Stomach (tissue), 9 donors: ENCODE data around the gene UGT8. TPM values are rescaled to one million over a fixed set of nuclear protein-coding genes. Genes with fewer than 3 reads are reported as not detected.
"Not testable (repeated sequence)": the region's sequence is repeated elsewhere in the genome, so short reads cannot be mapped to it uniquely, and the experiment has no call there.

ENCODE experiments used
- DNase-seq, 2 donors: peaks; one replicate each; pipeline versions ENCODE4 v3.0.0 to v3.0.0-alpha.2; 2013 to 2019
- H3K27ac ChIP-seq, 5 donors: fragments of 200-600 bp in 4 of 5; sonication (generic) in 4 of 5; one replicate each; pipeline ENCODE4 v1.5.1; 2013 to 2019; ENCODE audit warnings: mild to moderate bottlenecking in 1 of 5, moderate library complexity in 1 of 5
- H3K27me3 ChIP-seq, 3 donors: fragments of 200-600 bp; sonication (generic); one replicate each; pipeline ENCODE4 v1.5.1; 2017 to 2019; ENCODE audit warnings: mixed run types in 1 of 3
- H3K36me3 ChIP-seq, 4 donors: fragments of 200-600 bp; sonication (generic); 1 replicate in 3 of 4; 2 replicates in 1 of 4; pipeline ENCODE4 v1.5.1; 2016 to 2019
- H3K4me1 ChIP-seq, 4 donors: fragments of 200-600 bp; sonication (generic); one replicate each; pipeline ENCODE4 v1.5.1; 2016 to 2019
- H3K4me3 ChIP-seq, 4 donors: fragments of 200-600 bp; sonication (generic) in 3 of 4; one replicate each; pipeline ENCODE4 v1.5.1; 2016 to 2019; ENCODE audit warnings: mild to moderate bottlenecking in 1 of 4
- H3K9me3 ChIP-seq, 4 donors: fragments of 200-600 bp; sonication (generic); one replicate each; pipeline ENCODE4 v1.5.1; 2016 to 2019
- EP300 ChIP-seq: sonication (generic); formaldehyde crosslinking; IDR thresholded peaks from one replicate; pipeline ENCODE4 v1.6.1; 2017; ENCODE audit warnings: antibody characterized with exemption
- POLR2A ChIP-seq, 4 donors: fragments of 450-650 bp; IDR thresholded peaks; one replicate each; pipeline ENCODE4 v1.6.1; 2016; ENCODE audit warnings: antibody characterized with exemption in 4 of 4, control low read depth in 2 of 4, mild to moderate bottlenecking in 1 of 4, moderate library complexity in 1 of 4
- POLR2AphosphoS5 ChIP-seq, 3 donors: sonication (generic); formaldehyde crosslinking; IDR thresholded peaks; one replicate each; pipeline ENCODE4 v1.6.1; 2016; ENCODE audit warnings: antibody characterized with exemption in 3 of 3
- WGBS, 5 donors: extraction: QIAGEN DNeasy Blood & Tissue Kit in 3 of 5; methylation state at CpG; one replicate each; pipeline versions ENCODE4 v1.1.5 to v1.1.7; 2013 to 2018; 5-methylcytosine and 5-hydroxymethylcytosine counted together
- intact Hi-C: fragments of 100-400 bp; cut with DNase I; formaldehyde crosslinking; loops from one replicate; pipeline ENCODE4 v1.15.1; 2023; ENCODE audit warnings: low total_unique reads
- polyA plus RNA-seq, 3 donors: library from polyadenylated mRNA; stranded (reverse); fragments of 200-250 nt; gene quantifications; one replicate each; pipeline ENCODE4 v1.2.3, GENCODE V29; 2013
- total RNA-seq, 5 donors: library from RNA; depleted of rRNA; stranded (reverse); fragments of >200 nt; gene quantifications; one replicate each; pipeline versions ENCODE4 v1.1.0 to v1.2.3, GENCODE V29; 2014 to 2016
- TF ChIP-seq, protein P1 (sequence below), 7 experiments: fragments of 450-650 bp in 4 of 7; fragments of 200-600 bp in 3 of 7; sonication (generic) in 3 of 7; IDR thresholded peaks; one replicate each; pipeline ENCODE4 v1.5.1; 2016 to 2019; ENCODE audit warnings: antibody characterized with exemption in 7 of 7, control low read depth in 2 of 7, mild to moderate bottlenecking in 1 of 7
- donor health status: healthy with polysubstance abuse.
- donor health status: Bipolar disorder and iron deficiency.
- donor health status: healthy.

UGT8 gene
- total and polyA plus RNA-seq, 8 donors: 1.2 to 42.6 (median 8.0) TPM

DNA sequence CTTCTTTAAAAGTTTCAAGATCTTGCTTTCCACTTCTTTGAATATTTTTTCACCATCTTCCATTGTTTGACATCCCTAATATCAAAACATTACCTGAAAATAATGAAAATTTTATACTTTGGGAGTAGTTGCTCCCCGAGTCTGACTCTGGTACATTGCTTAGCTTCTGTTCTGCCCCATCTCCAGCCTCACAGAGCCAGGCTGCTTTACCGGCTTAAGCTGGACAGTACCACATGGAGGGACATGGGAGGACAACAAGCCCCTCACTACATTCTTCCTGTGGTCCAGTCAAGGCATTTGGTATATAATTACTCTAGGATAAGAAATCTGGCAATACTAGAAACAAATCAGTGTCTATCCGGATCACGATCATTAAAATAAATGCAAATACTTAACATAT, 60.2 kb downstream of the UGT8 start:
- Histone ChIP-seq H3K36me3 (no peaks in the 10 kb centered on the region), H3K4me3 (no peak overlapping the region), H3K27ac (no peak overlapping the region), H3K27me3 (no peaks in the 10 kb centered on the region), H3K4me1 (peaks cover 0 to 4% (median 0%) of the 10 kb centered on the region in 4 donors), H3K9me3 (no peaks in the 10 kb centered on the region)
- 80 to 88% (median 84%) methylated on average over 4 of the region's 4 CpGs for WGBS, 5 donors
- no peak for DNase-seq
- intact Hi-C loops: no loop called here
- TF ChIP-seq POLR2AphosphoS5 (IDR thresholded peaks at IDR 0.05): no peak
- TF ChIP-seq, protein P1, sequence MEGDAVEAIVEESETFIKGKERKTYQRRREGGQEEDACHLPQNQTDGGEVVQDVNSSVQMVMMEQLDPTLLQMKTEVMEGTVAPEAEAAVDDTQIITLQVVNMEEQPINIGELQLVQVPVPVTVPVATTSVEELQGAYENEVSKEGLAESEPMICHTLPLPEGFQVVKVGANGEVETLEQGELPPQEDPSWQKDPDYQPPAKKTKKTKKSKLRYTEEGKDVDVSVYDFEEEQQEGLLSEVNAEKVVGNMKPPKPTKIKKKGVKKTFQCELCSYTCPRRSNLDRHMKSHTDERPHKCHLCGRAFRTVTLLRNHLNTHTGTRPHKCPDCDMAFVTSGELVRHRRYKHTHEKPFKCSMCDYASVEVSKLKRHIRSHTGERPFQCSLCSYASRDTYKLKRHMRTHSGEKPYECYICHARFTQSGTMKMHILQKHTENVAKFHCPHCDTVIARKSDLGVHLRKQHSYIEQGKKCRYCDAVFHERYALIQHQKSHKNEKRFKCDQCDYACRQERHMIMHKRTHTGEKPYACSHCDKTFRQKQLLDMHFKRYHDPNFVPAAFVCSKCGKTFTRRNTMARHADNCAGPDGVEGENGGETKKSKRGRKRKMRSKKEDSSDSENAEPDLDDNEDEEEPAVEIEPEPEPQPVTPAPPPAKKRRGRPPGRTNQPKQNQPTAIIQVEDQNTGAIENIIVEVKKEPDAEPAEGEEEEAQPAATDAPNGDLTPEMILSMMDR (IDR thresholded peaks at IDR 0.05): no peak
- no peak for TF ChIP-seq EP300
- no peak for TF ChIP-seq POLR2A (IDR thresholded peaks at IDR 0.05)

DNA sequence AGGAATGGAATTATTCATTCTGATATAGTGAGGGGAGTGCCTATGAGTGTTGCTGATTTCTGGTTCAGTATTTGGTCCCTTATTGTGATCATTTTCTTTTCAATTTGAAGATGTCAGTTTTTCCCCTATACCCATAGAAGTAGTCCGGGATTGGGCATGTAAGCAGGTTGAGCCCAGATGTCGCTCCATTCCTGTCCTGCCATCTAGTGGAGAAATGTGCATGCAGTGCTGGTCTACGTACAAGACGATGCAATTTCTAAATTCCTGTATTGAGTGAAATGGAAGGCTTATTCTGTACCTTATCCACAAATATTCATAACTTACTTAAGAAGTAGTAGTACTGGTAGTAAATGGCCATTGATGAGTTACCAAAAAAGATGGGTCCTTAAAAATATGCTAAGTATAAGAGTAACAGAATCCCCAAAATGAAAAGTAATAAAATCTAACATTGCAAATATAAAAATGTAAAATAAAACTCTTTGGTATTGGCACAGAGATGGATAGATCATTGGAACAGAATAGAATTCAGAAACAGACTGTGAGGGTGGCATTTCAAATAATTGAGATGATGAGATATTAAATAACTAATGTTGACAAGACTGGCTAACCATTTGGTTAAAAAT, 60.9 kb downstream of the UGT8 start:
- DNase-seq: peak; percentile 67 to 89
- no peak overlapping the region for H3K27ac ChIP-seq
- peaks cover 0 to under 1% (median 0%) of the 10 kb centered on the region in 4 donors for H3K4me1 ChIP-seq
- H3K36me3 ChIP-seq: no peaks in the 10 kb centered on the region
- TF ChIP-seq, protein P1 (IDR thresholded peaks at IDR 0.05): peak in 5 of 7 experiments; percentile 66 to 76 (median 71)
- TF ChIP-seq POLR2A (IDR thresholded peaks at IDR 0.05) (no peak), EP300 (no peak), POLR2AphosphoS5 (IDR thresholded peaks at IDR 0.05) (peak in 1 of 3 donors; percentile 43)
- intact Hi-C loops: no loop called here
- H3K4me3 ChIP-seq: no peak overlapping the region
- no peaks in the 10 kb centered on the region for H3K9me3 ChIP-seq
- WGBS, 5 donors: 0 to 5% (median 3%) methylated on average over 4 of the region's 4 CpGs
- no peaks in the 10 kb centered on the region for H3K27me3 ChIP-seq

DNA sequence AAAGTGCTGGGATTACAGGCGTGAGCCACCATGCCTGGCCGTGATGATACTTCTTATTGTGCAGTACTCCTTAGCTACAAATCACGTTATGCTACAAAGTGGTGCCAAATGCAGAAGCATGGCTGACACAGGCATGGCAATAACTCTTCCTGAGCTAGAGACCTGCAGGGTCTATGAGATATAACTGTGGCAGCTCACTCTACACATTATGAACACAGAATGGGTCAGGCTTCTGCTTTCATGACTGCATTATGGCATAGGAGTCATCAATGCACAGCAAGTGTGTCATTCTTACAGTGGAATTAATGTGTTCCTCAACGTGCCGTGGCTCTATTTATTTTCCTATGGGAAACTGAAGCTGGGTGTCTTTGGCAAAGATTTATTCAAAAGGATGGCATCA, 64.5 kb downstream of the UGT8 start:
- Histone ChIP-seq H3K27me3 (no peaks in the 10 kb centered on the region), H3K27ac (no peak overlapping the region), H3K4me1 (no peaks in the 10 kb centered on the region), H3K9me3 (no peaks in the 10 kb centered on the region), H3K36me3 (no peaks in the 10 kb centered on the region), H3K4me3 (no peak overlapping the region)
- WGBS, 5 donors: 90 to 95% (median 92%) methylated on average over 5 of the region's 5 CpGs
- TF ChIP-seq EP300: no peak
- no peak for TF ChIP-seq POLR2A (IDR thresholded peaks at IDR 0.05)
- TF ChIP-seq, protein P1 (IDR thresholded peaks at IDR 0.05): no peak
- no peak for TF ChIP-seq POLR2AphosphoS5 (IDR thresholded peaks at IDR 0.05)
- no peak for DNase-seq
- intact Hi-C loops: no loop called here

DNA sequence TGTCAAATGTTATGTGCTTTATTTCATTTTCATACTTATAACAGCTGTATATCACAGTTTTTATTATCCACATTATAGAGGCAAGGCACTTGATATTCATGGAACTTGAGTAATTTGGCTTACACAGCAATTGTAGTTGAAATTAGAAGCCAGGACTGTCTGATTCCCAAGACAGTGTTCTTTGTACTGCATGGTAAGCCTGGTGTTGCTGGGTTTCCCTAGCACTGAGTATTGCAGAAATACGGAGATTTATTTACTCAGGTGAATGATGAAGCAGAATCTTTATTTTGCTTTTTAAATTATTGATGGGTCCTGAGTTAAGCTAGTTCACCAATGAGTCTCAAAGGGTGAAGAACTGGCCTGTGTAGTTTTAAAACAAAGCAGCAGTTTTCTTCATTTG, 70.0 kb downstream of the UGT8 start:
- no peak overlapping the region for H3K4me3 ChIP-seq
- DNase-seq: no peak
- TF ChIP-seq, protein P1 (IDR thresholded peaks at IDR 0.05): no peak
- TF ChIP-seq EP300 (no peak), POLR2A (IDR thresholded peaks at IDR 0.05) (no peak), POLR2AphosphoS5 (IDR thresholded peaks at IDR 0.05) (no peak)
- 71 to 85% (median 78%) methylated on average over 1 of the region's 1 CpG for WGBS, 5 donors
- H3K9me3 ChIP-seq: no peaks in the 10 kb centered on the region
- H3K4me1 ChIP-seq: no peaks in the 10 kb centered on the region
- intact Hi-C loops: no loop called here
- H3K36me3 ChIP-seq: peaks cover 0 to 10% (median 0%) of the 10 kb centered on the region in 4 donors
- H3K27ac ChIP-seq: no peak overlapping the region
- no peaks in the 10 kb centered on the region for H3K27me3 ChIP-seq

DNA sequence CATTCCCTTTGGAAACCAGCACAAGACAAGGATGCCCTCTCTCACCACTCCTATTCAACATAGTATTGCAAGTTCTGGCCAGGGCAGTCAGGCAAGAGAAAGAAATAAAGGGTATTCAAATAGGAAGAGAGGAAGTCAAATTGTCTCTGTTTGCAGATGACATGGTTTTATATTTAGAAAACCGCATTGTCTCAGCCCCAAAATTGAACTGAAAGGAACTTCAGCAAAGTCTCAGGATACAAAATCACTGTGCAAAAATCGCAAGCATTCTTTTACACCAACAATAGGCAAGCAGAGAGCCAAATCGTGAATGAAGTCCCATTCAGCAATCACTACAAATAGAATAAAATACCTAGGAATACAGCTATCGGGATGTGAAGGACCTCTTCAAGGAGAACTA, 72.1 kb downstream of the UGT8 start:
- H3K27ac ChIP-seq, intact Hi-C loops, H3K9me3 ChIP-seq, H3K4me1 ChIP-seq, H3K27me3 ChIP-seq, DNase-seq, H3K4me3 ChIP-seq, H3K36me3 ChIP-seq: not testable (repeated sequence)
- 90 to 96% (median 92%) methylated on average over 4 of the region's 4 CpGs for WGBS, 5 donors
